OCI-LY1 (cell line): ENCODE data around the gene TMEM242.

ENCODE experiments used
- EZH2 ChIP-seq: fragments of 200-600 bp; sonication (generic), shearing (Covaris generic); IDR thresholded peaks from 2 replicates; pipeline ENCODE4 v1.8.0; 2017; ENCODE audit warnings: borderline replicate concordance, mixed run types, mild to moderate bottlenecking, antibody characterized with exemption, low read length, moderate library complexity, mixed read lengths
- TF ChIP-seq, protein P1 (sequence below): fragments of 200-600 bp; sonication (generic), shearing (Covaris generic); IDR thresholded peaks from 2 replicates; pipeline ENCODE4 v1.5.1; 2017; ENCODE audit warnings: mild to moderate bottlenecking, antibody characterized with exemption, low read length, moderate library complexity, mixed read lengths

DNA sequence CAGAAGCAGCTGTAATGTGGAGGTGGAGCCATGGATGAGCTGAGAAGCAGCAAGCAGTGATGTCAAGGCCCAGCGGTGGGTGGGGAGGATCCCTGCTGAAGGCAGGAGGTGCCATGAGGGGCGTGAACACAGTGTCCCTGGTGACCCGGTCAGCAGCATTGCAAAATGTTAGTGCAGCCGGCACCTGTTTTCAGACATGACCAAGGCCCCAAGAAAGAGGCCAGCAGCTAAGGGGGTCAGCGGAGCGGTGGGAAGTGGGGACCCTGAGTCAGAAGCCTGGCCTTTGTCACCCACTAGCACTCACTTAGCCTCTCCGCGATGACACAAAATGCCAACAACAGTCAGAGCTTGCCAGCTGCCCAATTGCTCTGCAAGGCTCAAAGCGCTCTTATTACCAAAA, 51.9 kb downstream of the TMEM242 start:
- TF ChIP-seq, protein P1, sequence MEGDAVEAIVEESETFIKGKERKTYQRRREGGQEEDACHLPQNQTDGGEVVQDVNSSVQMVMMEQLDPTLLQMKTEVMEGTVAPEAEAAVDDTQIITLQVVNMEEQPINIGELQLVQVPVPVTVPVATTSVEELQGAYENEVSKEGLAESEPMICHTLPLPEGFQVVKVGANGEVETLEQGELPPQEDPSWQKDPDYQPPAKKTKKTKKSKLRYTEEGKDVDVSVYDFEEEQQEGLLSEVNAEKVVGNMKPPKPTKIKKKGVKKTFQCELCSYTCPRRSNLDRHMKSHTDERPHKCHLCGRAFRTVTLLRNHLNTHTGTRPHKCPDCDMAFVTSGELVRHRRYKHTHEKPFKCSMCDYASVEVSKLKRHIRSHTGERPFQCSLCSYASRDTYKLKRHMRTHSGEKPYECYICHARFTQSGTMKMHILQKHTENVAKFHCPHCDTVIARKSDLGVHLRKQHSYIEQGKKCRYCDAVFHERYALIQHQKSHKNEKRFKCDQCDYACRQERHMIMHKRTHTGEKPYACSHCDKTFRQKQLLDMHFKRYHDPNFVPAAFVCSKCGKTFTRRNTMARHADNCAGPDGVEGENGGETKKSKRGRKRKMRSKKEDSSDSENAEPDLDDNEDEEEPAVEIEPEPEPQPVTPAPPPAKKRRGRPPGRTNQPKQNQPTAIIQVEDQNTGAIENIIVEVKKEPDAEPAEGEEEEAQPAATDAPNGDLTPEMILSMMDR: no peak
- TF ChIP-seq EZH2: no peak
